Neural cell (in vitro differentiated cells): ENCODE measurements around the gene OR6X1. TPM values are rescaled to one million over a fixed set of nuclear protein-coding genes. Genes with fewer than 3 reads are reported as not detected.

Experiments used
- H2AFZ ChIP-seq: fragments of 200-600, 300-800 bp; sonication (generic), shearing (Covaris generic); 2 replicates; pipeline ENCODE4 v1.6.0; 2014; ENCODE audit warnings: low read depth, mild to moderate bottlenecking, antibody characterized with exemption, low read length, moderate library complexity
- H3F3A ChIP-seq: fragments of 200-600 bp; shearing (Covaris generic); 2 replicates; pipeline ENCODE4 v1.6.1; 2016; ENCODE audit warnings: mild to moderate bottlenecking, moderate library complexity, mixed read lengths, antibody characterized with exemption, low read length; ENCODE audit not compliant: insufficient read depth, poor library complexity, severe bottlenecking
- H3K27ac ChIP-seq: fragments of 200-600, 300-800 bp; sonication (generic), shearing (Covaris generic); 2 replicates; pipeline ENCODE4 v1.5.1; 2014; ENCODE audit warnings: mild to moderate bottlenecking, low read length, moderate library complexity
- H3K27me3 ChIP-seq: fragments of 300-800, 200-600 bp; sonication (generic), shearing (Covaris generic); 2 replicates; pipeline ENCODE4 v1.6.0; 2014; ENCODE audit warnings: mild to moderate bottlenecking, low read depth, low read length, moderate library complexity; ENCODE audit not compliant: insufficient read depth
- H3K36me3 ChIP-seq: fragments of 300-800, 200-600 bp; sonication (generic), shearing (Covaris generic); 2 replicates; pipeline ENCODE4 v1.5.1; 2014; ENCODE audit warnings: mild to moderate bottlenecking, antibody characterized with exemption, low read length, moderate library complexity; ENCODE audit not compliant: insufficient read depth
- H3K4me2 ChIP-seq: fragments of 300-800, 200-600 bp; sonication (generic), shearing (Covaris generic); 2 replicates; pipeline ENCODE4 v1.6.0; 2014; ENCODE audit warnings: mild to moderate bottlenecking, low read length
- H3K4me3 ChIP-seq: fragments of 300-800, 200-600 bp; sonication (generic), shearing (Covaris generic); 2 replicates; pipeline ENCODE4 v1.5.1; 2014; ENCODE audit warnings: mild to moderate bottlenecking, low read length, moderate library complexity
- H3K79me2 ChIP-seq: fragments of 200-600 bp; shearing (Covaris generic); replicated peaks from 2 replicates; pipeline ENCODE4 v1.6.0; 2014; ENCODE audit warnings: mild to moderate bottlenecking, low read length, moderate library complexity; ENCODE audit not compliant: insufficient read depth
- H3K9ac ChIP-seq: fragments of 300-800, 200-600 bp; sonication (generic), shearing (Covaris generic); 2 replicates; pipeline ENCODE4 v1.6.1; 2016; ENCODE audit warnings: mild to moderate bottlenecking, low read length, mixed read lengths
- H3K9me2 ChIP-seq: fragments of 200-600 bp; shearing (Covaris generic); 2 replicates; pipeline ENCODE4 v1.6.1; 2016; ENCODE audit warnings: mild to moderate bottlenecking, low read length, mixed read lengths; ENCODE audit not compliant: insufficient read depth
- H3K9me3 ChIP-seq: fragments of 200-600, 300-800 bp; sonication (generic), shearing (Covaris generic); 2 replicates; pipeline ENCODE4 v1.6.1; 2016; ENCODE audit warnings: mild to moderate bottlenecking, mixed run types, low read length, moderate library complexity, mixed read lengths
- H4K20me1 ChIP-seq: fragments of 200-600 bp; shearing (Covaris generic); 2 replicates; pipeline ENCODE4 v1.6.1; 2016; ENCODE audit warnings: mild to moderate bottlenecking, mixed run types; ENCODE audit not compliant: insufficient read depth
- CTCF ChIP-seq: fragments of 450-650 bp; IDR thresholded peaks from 2 replicates; pipeline ENCODE4 v1.5.1; 2014; ENCODE audit warnings: antibody characterized with exemption, mild to moderate bottlenecking, moderate library complexity; ENCODE audit not compliant: poor library complexity, severe bottlenecking
- EP300 ChIP-seq: fragments of 450-650 bp; conservative IDR thresholded peaks from 2 replicates; pipeline ENCODE4 v1.6.1; 2014; ENCODE audit warnings: antibody characterized with exemption, mild to moderate bottlenecking, moderate library complexity; ENCODE audit not compliant: poor library complexity, severe bottlenecking
- EZH2 ChIP-seq: fragments of 200-600, 300-800 bp; shearing (Covaris generic), sonication (generic); IDR thresholded peaks from 2 replicates; pipeline ENCODE4 v1.6.1; 2014; ENCODE audit warnings: antibody characterized with exemption, low read length, borderline replicate concordance, mild to moderate bottlenecking; ENCODE audit not compliant: insufficient read depth, poor library complexity, severe bottlenecking
- MXI1 ChIP-seq: fragments of 450-650 bp; conservative IDR thresholded peaks from 2 replicates; pipeline ENCODE4 v1.6.1; 2014; ENCODE audit warnings: antibody characterized with exemption, mild to moderate bottlenecking; ENCODE audit not compliant: poor library complexity, severe bottlenecking
- POLR2AphosphoS5 ChIP-seq: IDR thresholded peaks from 2 replicates; pipeline ENCODE4 v1.6.1; 2012
- RAD21 ChIP-seq: fragments of 450-650 bp; conservative IDR thresholded peaks from 2 replicates; pipeline ENCODE4 v1.6.1; 2014; ENCODE audit warnings: antibody characterized with exemption, mild to moderate bottlenecking, moderate library complexity
- REST ChIP-seq: IDR thresholded peaks from 2 replicates; pipeline ENCODE4 v1.6.1; 2012; ENCODE audit warnings: borderline replicate concordance
- SMC3 ChIP-seq: fragments of 450-650 bp; conservative IDR thresholded peaks from 2 replicates; pipeline ENCODE4 v1.6.1; 2014; ENCODE audit warnings: antibody characterized with exemption, mild to moderate bottlenecking, moderate library complexity; ENCODE audit not compliant: poor library complexity
- TAF1 ChIP-seq: IDR thresholded peaks from 2 replicates; pipeline ENCODE4 v1.6.1; 2012; ENCODE audit warnings: low read depth
- polyA plus RNA-seq: library from polyadenylated mRNA; depleted of rRNA; stranded (reverse); fragments of >200 nt; gene quantifications from 2 replicates; pipeline ENCODE4 v1.2.3, GENCODE V29; 2014

OR6X1 gene
- polyA plus RNA-seq, 1 donor from 2014 or later, result not detected

GRCh38 chr11:123770712-123771111 is 16.4 kb upstream of the OR6X1 start:
- H4K20me1 ChIP-seq, result no peaks in the 10 kb centered on the region
- no peaks in the 10 kb centered on the region for H3K9me3 ChIP-seq
- no peak for TF ChIP-seq REST
- no peak overlapping the region for H3K27ac ChIP-seq
- H2AFZ ChIP-seq, result no peak overlapping the region
- no peaks in the 10 kb centered on the region for H3K36me3 ChIP-seq
- H3F3A ChIP-seq, result no peaks in the 10 kb centered on the region
- H3K79me2 ChIP-seq, result no peaks in the 10 kb centered on the region
- no peak overlapping the region for H3K9ac ChIP-seq
- no peak overlapping the region for H3K4me3 ChIP-seq
- H3K4me2 ChIP-seq, result no peak overlapping the region
- H3K9me2 ChIP-seq, result no peaks in the 10 kb centered on the region
- no peaks in the 10 kb centered on the region for H3K27me3 ChIP-seq

DNA sequence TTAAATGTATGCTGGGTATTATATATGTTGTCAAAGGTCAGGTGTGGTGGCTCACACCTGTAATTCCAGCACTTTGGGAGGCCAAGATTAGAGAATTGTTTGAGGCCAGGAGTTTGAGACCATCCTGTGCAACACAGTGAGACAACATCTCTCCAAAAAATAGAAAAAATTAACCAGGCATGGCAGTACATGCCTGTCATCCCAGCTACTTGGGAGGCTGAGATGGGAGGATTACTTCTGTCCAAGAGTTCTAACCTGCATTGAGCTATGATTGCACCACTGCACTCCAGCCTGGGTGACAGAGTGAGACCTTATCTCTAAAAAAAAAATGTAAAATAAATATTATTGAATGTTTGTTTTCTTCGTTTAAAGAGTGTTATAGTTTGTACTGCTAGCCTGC is 11.3 kb upstream of the OR6X1 start:
- Histone ChIP-seq H3K4me3 (no peak overlapping the region), H3K9me3 (no peaks in the 10 kb centered on the region)
- TF ChIP-seq SMC3 (no peak), TAF1 (no peak), RAD21 (no peak), CTCF (no peak), POLR2AphosphoS5 (no peak), MXI1 (no peak), EZH2 (no peak), REST (no peak), EP300 (no peak)

More for the DNA sequence above, 11.3 kb upstream of the OR6X1 start:
- H3K9me2 ChIP-seq, result no peaks in the 10 kb centered on the region
- H3F3A ChIP-seq, result no peaks in the 10 kb centered on the region
- no peaks in the 10 kb centered on the region for H3K79me2 ChIP-seq
- H4K20me1 ChIP-seq, result no peaks in the 10 kb centered on the region
- H2AFZ ChIP-seq, result no peak overlapping the region
- no peak overlapping the region for H3K9ac ChIP-seq
- H3K36me3 ChIP-seq, result no peaks in the 10 kb centered on the region
- H3K27ac ChIP-seq, result no peak overlapping the region
- no peak overlapping the region for H3K4me2 ChIP-seq
- H3K27me3 ChIP-seq, result no peaks in the 10 kb centered on the region
